Measurements from ENCODE around the gene CNTNAP4.
A peak's percentile ranks its signal among the peaks of the same experiment; 100 is the strongest.

The CNTNAP4 gene

GRCh38 chr16:76276745-76277438 is at the start of gene CNTNAP4:
TSS of gene CNTNAP4 (plus strand) at chr16:76277401. CDS start at chr16:76277663, 262 bp downstream.
- DNase-seq, result no peak

DNA sequence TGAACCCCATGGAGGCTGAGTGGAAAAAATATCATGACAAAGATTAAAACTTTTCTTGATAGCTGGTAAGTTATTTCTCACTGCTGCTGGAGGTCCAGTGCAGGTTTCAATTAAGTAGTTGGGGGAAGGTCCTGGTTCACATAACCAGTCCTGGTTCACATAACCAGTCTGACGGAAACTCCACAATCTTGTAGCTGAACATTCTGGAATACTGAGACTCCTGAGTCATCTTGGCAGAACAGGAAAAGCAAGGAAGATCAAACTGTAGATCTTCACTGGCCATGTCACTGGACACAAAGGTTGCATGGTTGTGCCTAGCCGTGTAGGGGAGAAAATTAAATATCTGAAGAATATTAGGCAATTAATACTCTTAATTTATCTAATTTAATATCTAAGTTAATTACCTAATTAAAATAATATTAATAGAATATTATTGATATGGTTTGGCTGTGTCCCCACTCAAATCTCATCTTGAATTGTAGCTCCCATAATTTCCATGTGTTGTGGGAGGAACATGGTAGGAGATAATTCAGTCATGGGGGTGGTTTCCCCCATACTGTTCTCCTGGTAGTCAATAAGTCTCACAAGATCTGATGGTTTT is 48.6 kb upstream of the CNTNAP4 start:
- no peak for DNase-seq

- no peak for DNase-seq
Observed at GRCh38 chr16:76232704-76233103, 44.5 kb upstream of the CNTNAP4 start.

DNA sequence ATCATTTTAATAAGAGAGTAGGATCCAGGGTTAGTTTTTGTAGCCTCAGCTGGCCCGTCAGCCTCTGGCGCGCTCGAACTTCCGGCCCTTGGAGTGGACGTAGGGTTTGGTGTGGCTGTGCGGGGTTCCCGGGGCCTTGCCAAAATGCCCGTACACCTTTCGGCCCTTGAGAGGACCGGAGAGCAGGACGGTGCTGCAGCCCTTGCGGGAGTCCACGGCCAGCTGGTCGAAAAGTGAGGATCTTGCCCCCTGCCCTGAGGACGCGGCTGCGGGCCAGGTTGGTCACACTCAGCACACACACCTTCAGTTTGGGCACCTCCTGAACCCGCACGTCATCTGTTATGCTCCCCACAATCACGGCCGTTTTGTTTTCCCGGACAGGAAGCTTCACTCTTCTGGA is 42.2 kb upstream of the CNTNAP4 start:
- no peak for DNase-seq

DNA sequence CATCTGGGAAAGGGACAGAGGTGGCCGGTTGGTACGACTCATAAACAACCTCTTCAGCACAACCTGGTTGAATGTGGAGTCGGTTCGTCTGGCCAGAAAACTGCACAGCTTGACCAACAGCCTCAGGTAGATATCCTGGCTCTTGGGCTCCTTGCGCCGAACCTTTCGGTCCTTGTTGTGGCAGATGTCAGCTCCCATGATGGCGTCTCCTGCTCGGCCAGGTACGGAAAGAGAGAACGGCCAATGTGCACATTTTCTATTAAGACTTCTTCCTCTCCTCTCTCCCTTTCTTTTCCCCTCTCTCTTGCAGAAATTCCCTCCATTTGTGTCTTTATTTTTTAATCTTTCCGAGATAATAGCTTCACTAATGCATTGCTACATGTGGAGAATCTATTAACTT is 41.8 kb upstream of the CNTNAP4 start:
- DNase-seq, result no peak

- no peak for DNase-seq
Observed at GRCh38 chr16:76237471-76237870, 39.7 kb upstream of the CNTNAP4 start.

- DNase-seq, result no peak
Observed at GRCh38 chr16:76241755-76242154, 35.4 kb upstream of the CNTNAP4 start.

GRCh38 chr16:76243620-76244019 is 33.6 kb upstream of the CNTNAP4 start:
- DNase-seq, result no peak

- no peak for DNase-seq
Observed at GRCh38 chr16:76246587-76246986, 30.6 kb upstream of the CNTNAP4 start.

DNA sequence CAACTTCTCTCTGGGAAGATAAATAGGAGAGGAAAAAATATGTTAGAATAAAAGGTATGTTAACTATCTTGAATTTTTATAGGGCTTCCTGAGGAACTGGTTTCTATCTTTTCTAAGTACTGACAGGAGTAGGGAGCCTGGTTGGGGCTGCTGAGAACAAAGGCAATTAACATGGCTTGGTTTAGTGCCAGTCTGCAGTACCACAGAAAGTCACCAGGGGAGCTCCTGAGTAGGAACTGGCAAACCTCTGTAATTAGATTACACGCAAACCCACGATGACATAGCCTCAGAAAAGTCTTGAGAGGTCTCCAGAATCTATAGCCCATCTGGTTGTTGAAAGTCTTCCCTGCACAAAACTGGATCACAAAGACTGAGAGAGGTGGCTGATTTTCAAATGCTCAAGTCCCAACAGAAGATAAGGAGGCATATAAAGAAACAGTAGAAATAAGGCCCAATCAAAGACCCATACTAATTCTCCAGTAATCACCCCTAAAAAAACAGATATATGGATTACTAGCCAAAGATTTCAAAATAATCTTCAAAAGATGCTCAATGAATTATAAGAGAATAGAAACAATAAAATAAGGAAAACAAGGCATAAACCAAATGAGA is 11.7 kb upstream of the CNTNAP4 start:
- DNase-seq, result peak; percentile 4

DNA sequence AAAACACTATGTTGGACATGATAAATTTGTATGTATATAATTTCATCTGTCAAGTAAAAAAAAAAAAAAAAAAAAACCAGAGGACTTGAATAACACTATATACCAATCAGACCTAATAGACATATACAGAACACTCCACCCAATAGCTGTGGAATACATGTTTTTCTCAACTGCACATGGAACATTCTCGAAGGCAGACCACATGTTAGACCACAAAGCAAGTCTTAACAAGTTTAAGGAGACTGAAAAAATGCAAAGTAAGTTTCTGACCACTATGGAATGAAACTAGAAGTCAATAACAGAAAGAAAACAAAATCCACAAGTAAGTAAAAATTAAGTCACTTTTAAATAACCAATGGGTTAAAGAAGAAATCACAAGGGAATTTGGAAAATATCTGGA is 8.4 kb upstream of the CNTNAP4 start:
- no peak for DNase-seq

GRCh38 chr16:76277460-76278030 is 344 bp downstream of the CNTNAP4 start:
- no peak for DNase-seq

DNA sequence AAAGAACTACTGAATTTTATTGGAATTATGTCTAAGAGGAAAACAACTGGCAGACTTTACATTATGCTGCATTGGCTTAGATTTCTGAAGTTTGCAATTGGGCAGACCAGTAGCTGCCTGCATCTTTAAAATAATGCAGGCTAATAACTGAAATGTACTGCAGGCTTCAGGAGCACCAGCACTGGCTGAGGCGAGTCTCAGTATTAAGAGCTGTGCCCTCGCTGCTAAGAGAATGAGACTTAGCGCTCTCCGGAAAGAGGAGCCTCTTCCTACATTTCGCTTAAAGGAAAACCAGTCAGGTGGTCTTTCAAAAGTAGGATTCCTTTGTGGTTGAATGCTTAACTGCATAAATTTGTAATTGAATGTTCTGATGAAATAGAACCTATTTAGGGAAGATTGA is 885 bp downstream of the CNTNAP4 start:
- no peak for DNase-seq

DNA sequence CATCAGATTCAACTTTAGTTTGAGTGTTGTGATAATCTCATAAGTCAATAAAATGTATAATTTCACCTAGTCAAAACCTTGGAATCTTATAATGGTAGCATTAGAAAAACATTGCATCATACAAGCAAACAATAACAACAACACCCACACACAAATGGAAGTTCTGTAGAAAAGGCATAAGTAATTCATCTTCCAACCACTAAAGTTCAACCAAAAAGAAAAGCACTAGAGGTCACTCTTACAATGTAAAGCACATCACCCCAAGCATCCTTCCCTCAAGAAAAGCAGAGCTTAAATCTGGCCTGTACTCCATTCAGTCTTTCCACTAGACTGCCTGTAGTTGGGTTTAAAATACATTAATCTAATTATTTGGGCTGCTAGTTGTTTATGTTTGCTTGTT is 1.8 kb downstream of the CNTNAP4 start:
- DNase-seq, result no peak

DNA sequence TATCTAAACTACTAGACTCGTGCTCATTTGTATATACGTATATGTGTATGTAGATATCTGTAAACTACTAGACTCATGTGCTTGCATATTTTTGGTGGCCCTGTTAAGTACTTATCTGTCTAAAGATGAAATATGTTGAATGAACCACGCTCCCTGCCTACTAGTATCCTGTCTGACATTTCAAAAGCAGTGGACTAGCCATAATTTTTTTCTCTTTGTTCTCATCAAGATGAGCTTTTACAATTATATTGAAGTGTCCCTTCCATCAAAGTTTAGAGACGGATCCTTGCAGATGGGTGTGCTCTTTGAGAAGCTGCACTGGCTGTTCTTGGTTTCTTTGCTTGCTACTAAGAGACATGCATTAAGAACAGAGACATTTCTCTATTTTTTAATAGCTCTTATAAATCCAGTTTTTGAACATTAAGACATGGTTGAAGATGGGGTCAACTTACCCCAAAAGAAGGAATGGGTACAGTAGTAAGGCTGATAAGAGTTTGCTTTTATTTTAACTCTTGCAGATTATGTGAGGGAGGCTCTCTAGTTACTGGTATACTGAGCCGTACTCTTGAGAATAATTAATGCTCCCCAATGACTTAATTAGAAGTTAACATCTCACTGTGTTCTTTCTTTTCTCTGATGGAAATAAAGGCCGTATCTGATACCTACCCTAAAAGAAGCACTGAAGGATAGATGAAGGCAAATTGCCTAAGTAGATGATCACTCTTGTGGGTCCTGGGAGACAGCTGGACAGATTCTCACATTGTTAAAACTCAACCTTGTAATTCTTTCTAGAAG is 3.4 kb downstream of the CNTNAP4 start:
- DNase-seq, result no peak

- DNase-seq, result no peak
Observed at GRCh38 chr16:76287466-76287865, 10.3 kb downstream of the CNTNAP4 start.

DNA sequence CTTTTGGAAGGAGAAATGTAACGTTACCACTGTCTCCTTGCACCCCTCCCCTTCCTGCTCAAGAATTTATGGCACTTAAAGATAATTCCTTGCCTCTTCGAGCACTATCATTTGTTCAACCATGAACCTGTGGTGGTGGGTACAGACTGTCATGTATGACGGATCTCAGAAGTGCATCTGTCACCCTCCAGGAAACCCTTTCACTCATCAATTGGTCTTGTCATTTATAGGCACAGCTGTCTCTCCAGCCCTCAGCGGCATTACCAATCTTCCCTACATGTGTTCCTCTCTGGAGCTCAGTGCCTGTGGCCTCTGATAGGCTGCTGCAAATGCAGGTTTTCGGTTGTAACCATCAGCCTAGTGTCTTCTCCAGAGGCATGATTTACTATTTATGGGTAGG is 15.0 kb downstream of the CNTNAP4 start:
- no peak for DNase-seq

DNA sequence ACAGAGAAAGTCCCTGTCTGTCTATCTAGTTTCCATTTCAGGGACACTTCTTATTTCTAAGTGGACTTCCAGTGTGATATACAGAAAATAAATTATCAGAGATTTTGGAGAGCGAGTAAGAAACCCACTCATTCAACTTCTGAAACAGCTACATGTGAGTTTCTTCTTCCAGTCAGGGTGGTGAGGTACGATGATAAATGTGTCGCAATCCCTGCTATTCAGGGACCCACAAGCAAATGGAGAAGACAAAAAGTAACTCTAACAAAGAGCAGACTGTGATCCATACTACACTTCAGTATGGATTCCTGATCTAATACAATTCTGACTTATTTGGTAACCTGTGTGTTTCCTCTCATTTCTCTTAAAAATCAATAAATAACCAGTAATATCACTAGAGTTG is 16.8 kb downstream of the CNTNAP4 start:
- DNase-seq, result no peak

DNA sequence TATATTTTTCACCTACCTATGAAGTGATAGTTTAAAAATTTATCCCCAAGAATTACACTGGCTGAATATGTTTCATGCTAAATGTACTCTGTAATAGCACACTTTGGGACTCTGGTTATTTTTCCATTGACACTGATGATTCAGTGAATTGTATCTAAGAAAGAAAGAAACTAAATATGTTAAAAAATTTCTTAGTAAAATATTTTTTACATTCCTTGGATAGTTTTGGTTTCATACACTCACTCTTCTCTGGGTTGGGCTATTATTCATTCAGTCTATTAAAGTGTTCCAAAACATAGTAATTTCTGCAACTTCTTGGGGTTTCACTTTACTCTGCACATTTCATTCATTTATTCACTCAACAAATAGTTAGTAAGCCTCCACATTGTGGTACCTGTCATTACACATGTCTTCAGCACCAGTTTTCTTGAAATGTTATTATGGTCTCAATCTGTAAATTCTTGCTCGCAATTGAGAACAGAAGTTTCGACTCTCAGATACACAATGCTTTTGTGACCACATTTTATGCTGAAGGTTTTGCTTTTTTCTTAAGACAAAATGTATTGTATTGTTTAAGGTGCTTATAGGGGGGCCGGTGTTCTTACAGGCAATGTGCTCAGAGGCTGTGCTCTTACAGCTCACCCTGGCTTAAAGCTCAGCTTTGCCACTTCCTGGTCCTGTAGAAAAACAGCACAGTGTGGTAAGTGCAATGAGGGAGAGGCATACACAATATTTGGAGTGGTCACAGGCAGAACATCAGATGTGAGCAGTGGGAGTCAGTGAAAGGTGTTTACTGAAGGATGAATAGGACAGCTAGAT is 17.4 kb downstream of the CNTNAP4 start:
- DNase-seq, result no peak

- DNase-seq, result no peak
Observed at GRCh38 chr16:76297941-76298340, 20.7 kb downstream of the CNTNAP4 start.

DNA sequence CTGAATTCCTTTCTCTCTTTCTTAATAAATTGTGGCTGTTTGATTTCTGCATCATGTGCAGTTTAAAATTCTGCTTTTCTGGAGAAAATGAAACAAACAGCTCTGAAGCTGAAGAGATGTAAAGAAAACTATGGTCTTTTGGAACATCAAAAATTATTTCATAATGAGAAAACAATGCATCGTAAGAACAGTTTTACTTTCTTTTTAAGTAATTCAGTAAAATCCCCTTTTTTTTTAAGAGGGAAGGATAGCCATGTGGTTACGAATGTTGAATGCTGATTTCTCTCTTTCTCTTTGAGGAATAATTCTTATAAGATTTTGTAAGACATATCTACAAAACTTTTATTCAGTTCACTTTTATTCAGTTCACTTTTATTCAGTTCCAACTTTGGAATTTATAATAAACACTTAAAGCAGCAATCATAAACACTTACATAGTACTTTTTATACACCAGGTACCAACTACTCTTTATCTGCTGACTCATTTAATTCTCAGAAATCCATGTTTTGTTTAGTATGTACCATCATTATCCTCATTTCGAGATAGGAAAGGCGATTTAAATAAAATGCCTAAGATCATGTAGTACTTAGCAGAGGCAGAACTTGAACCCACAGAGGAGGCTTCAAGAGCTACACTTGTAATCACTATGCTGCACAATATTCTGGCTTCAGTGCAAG is 26.6 kb downstream of the CNTNAP4 start:
- DNase-seq, result no peak
